GM19372 (cell line): ENCODE measurements around the gene HRH3.

Experiments used
- ATAC-seq: cut with Tn5 transposase; IDR thresholded peaks from one replicate; pipeline ENCODE4 v1.9.1; 2021; ENCODE audit warnings: mild to moderate bottlenecking, low read depth, moderate library complexity; ENCODE audit not compliant: unreplicated experiment

HRH3 gene

GRCh38 chr20:62219992-62220665 is at the start of gene HRH3:
Gene HRH3, minus strand, starts transcription at chr20:62220278. Its CDS starts 308 bp downstream, at chr20:62219970.
- no peak for ATAC-seq

GRCh38 chr20:62269871-62270270 is 49.8 kb upstream of the HRH3 start:
- ATAC-seq: no peak

- no peak for ATAC-seq
These were observed 49.3 kb upstream of the HRH3 start for GRCh38 chr20:62269378-62269777.

- ATAC-seq: no peak
These were observed 48.3 kb upstream of the HRH3 start for GRCh38 chr20:62268228-62268900.

GRCh38 chr20:62267543-62267942 is 47.5 kb upstream of the HRH3 start:
- no peak for ATAC-seq

- ATAC-seq: no peak
These were observed 46.8 kb upstream of the HRH3 start for GRCh38 chr20:62266851-62267250.

GRCh38 chr20:62266340-62266739 is 46.3 kb upstream of the HRH3 start:
- ATAC-seq: no peak

- ATAC-seq: no peak
These were observed 45.3 kb upstream of the HRH3 start for GRCh38 chr20:62265365-62265764.

GRCh38 chr20:62263396-62263795 is 43.3 kb upstream of the HRH3 start:
- ATAC-seq: no peak

GRCh38 chr20:62262064-62262463 is 42.0 kb upstream of the HRH3 start:
- ATAC-seq: no peak

GRCh38 chr20:62259294-62259565 is 39.2 kb upstream of the HRH3 start:
- ATAC-seq: no peak

- no peak for ATAC-seq
These were observed 38.6 kb upstream of the HRH3 start for GRCh38 chr20:62258499-62259293.

GRCh38 chr20:62255976-62256375 is 35.9 kb upstream of the HRH3 start:
- ATAC-seq: no peak

- no peak for ATAC-seq
These were observed 34.1 kb upstream of the HRH3 start for GRCh38 chr20:62254021-62254724.

- no peak for ATAC-seq
These were observed 33.3 kb upstream of the HRH3 start for GRCh38 chr20:62253398-62253797.

- ATAC-seq: no peak
These were observed 32.4 kb upstream of the HRH3 start for GRCh38 chr20:62252342-62252966.

- ATAC-seq: no peak
These were observed 28.9 kb upstream of the HRH3 start for GRCh38 chr20:62248890-62249560.

- no peak for ATAC-seq
These were observed 27.0 kb upstream of the HRH3 start for GRCh38 chr20:62246872-62247652.

GRCh38 chr20:62246431-62246830 is 26.4 kb upstream of the HRH3 start:
- ATAC-seq: no peak
